ENCODE data around the gene TSPAN3. TPM values are rescaled to one million over a fixed set of nuclear protein-coding genes. Genes with fewer than 3 reads are reported as not detected.

The TSPAN3 gene
- 556 TPM for polyA plus RNA-seq
- long read RNA-seq, donor 1, full-length matches to known transcripts = 231 of 240 reads
- long read RNA-seq, donor 1, partial matches to known transcripts = 9 of 240 reads
- long read RNA-seq, donor 1, other reads (novel, unspliced or antisense) = 0 of 240 reads
- long read RNA-seq, donor 2, full-length matches to known transcripts = 403 of 432 reads
- long read RNA-seq, donor 2, partial matches to known transcripts = 29 of 432 reads
- long read RNA-seq, donor 2, other reads (novel, unspliced or antisense) = 0 of 432 reads
- long read RNA-seq, donor 3 = 0 reads
- long read RNA-seq, donor 4, full-length matches to known transcripts = 46 of 46 reads
- long read RNA-seq, donor 4, partial matches to known transcripts = 0 of 46 reads
- long read RNA-seq, donor 4, other reads (novel, unspliced or antisense) = 0 of 46 reads
- long read RNA-seq, donor 5, full-length matches to known transcripts = 221 of 226 reads
- long read RNA-seq, donor 5, partial matches to known transcripts = 5 of 226 reads
- long read RNA-seq, donor 5, other reads (novel, unspliced or antisense) = 0 of 226 reads
- long read RNA-seq, donor 6, full-length matches to known transcripts = 281 of 385 reads
- long read RNA-seq, donor 6, partial matches to known transcripts = 92 of 385 reads
- long read RNA-seq, donor 6, other reads (novel, unspliced or antisense) = 12 of 385 reads
- long read RNA-seq, donor 7, full-length matches to known transcripts = 100 of 113 reads
- long read RNA-seq, donor 7, partial matches to known transcripts = 7 of 113 reads
- long read RNA-seq, donor 7, other reads (novel, unspliced or antisense) = 6 of 113 reads
- long read RNA-seq, donor 8, full-length matches to known transcripts = 311 of 357 reads
- long read RNA-seq, donor 8, partial matches to known transcripts = 46 of 357 reads
- long read RNA-seq, donor 8, other reads (novel, unspliced or antisense) = 0 of 357 reads
- long read RNA-seq, donor 9, full-length matches to known transcripts = 270 of 349 reads
- long read RNA-seq, donor 9, partial matches to known transcripts = 79 of 349 reads
- long read RNA-seq, donor 9, other reads (novel, unspliced or antisense) = 0 of 349 reads
- long read RNA-seq, donor 10, full-length matches to known transcripts = 362 of 392 reads
- long read RNA-seq, donor 10, partial matches to known transcripts = 23 of 392 reads
- long read RNA-seq, donor 10, other reads (novel, unspliced or antisense) = 7 of 392 reads
- long read RNA-seq, donor 11, full-length matches to known transcripts = 216 of 243 reads
- long read RNA-seq, donor 11, partial matches to known transcripts = 17 of 243 reads
- long read RNA-seq, donor 11, other reads (novel, unspliced or antisense) = 10 of 243 reads

DNA sequence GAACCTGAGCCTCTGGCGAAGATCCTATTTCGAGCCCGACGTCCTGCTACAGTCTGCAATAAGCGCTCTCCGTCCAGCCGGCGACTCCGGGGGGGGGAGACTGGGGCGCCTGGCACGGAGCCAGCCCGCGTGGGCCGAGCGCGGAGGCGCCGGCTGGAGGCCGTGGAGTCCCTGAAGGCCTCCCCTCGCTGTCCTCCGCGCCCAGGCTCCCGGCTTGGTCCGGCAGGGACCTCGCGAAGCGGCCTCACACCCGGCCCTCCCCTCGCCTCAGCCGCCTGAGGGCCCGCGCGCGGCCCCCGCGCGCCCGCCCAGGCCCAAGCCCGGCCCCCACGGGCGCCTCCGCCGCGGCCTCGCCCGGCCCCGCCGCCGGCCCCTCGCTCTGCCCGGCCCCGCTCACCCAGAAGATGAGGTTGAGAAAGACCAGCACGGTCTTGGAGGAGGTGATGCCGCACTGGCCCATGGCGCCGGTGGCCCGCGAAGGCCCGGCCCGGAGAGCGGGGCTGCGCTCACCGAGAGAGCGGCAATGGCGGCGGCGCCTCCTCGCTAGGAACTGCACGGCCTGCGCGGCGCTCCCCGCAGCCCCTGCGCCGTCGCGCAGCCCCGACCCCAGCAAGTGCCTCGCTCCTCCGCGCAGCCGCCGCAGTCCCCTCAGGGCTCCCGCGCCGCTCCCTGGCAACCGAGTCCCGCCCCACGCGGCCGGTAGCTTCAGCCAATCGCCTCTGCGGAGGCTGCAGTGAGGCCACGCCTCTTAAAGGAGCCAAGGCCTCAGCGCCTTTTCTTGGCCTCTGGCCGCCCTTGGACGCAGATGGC is at the start of gene TSPAN3:
Gene TSPAN3, minus strand, starts transcription at position 615 of the 810 bp plus-strand sequence. Its CDS starts 155 bp downstream, at position 460.
- Histone ChIP-seq H3K4me3 (ENCODE audit: low read length) (peak within 1 kb of the TSS; percentile 72), H3K27ac (ENCODE audit: low read length) (peak within 1 kb of the TSS; percentile 98), H3K4me1 (ENCODE audit: control insufficient read depth, insufficient read depth, low read length) (peaks cover 31% of the 10 kb centered on the region), H3K27me3 (ENCODE audit: control insufficient read depth, insufficient read depth, low read length) (no peaks in the 10 kb centered on the region), H3K36me3 (ENCODE audit: control insufficient read depth, insufficient read depth, low read length) (no peaks in the 10 kb centered on the region), H3K9me3 (ENCODE audit: control insufficient read depth, low read depth, low read length) (no peaks in the 10 kb centered on the region)
- WGBS (ENCODE audit: insufficient coverage, low lambda C conversion rate) = no CpG with 5 or more reads among the region's 97 CpGs
- peak; percentile 95 for DNase-seq

DNA sequence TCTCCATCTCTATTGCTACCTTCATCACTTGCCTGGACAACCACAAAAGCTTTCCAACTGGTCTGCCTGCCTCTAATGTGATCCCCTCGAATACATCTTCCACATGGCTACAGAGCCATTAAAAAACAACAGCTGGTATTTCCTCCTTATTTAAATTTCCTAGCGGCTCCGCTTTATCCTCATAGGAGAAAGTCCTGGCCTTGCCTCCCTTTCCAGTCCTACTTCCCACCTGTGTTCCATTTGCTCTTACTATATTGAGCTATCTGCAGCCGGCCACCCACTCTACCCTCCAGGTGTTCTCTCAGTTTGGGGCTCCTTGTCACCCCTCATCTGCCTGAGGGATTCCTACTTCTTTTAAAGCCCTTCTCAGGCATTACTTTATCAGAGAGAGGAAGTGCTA is 49.7 kb upstream of the TSPAN3 start:
- WGBS (ENCODE audit: insufficient coverage, low lambda C conversion rate) = no CpG with 5 or more reads among the region's 4 CpGs
- DNase-seq = no peak

DNA sequence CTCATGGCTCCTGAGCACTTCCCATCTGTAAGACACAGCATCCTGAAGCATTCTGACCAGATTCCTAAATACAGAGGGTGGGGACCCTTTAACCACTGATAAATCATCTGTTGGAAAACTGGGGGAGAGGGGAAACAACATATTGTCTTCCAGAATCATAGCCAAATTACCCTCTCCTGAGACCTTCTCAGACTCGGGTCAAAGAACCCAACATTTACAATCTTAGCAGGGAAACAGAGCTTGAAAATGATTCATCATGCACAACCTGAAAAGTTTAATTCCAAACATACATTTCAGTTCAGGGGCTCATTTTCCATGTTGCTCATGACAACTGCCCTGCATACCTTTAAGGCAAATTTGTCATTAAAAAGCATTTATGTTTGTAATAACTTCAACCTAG is 48.5 kb upstream of the TSPAN3 start:
- no peak overlapping the region for H3K4me3 ChIP-seq (ENCODE audit: low read length)
- no CpG with 5 or more reads among the region's 1 CpG for WGBS (ENCODE audit: insufficient coverage, low lambda C conversion rate)
- no peak overlapping the region for H3K27ac ChIP-seq (ENCODE audit: low read length)
- no peaks in the 10 kb centered on the region for H3K4me1 ChIP-seq (ENCODE audit: control insufficient read depth, insufficient read depth, low read length)
- H3K27me3 ChIP-seq (ENCODE audit: control insufficient read depth, insufficient read depth, low read length) = no peaks in the 10 kb centered on the region
- no peak for DNase-seq
- H3K36me3 ChIP-seq (ENCODE audit: control insufficient read depth, insufficient read depth, low read length) = peaks cover 6% of the 10 kb centered on the region
- H3K9me3 ChIP-seq (ENCODE audit: control insufficient read depth, low read depth, low read length) = no peaks in the 10 kb centered on the region

More for the DNA sequence above, 49.7 kb upstream of the TSPAN3 start:
- Histone ChIP-seq H3K27me3 (ENCODE audit: control insufficient read depth, insufficient read depth, low read length) (no peaks in the 10 kb centered on the region), H3K4me3 (ENCODE audit: low read length) (no peak overlapping the region), H3K36me3 (ENCODE audit: control insufficient read depth, insufficient read depth, low read length) (no peaks in the 10 kb centered on the region), H3K9me3 (ENCODE audit: control insufficient read depth, low read depth, low read length) (no peaks in the 10 kb centered on the region), H3K4me1 (ENCODE audit: control insufficient read depth, insufficient read depth, low read length) (no peaks in the 10 kb centered on the region), H3K27ac (ENCODE audit: low read length) (no peak overlapping the region)

DNA sequence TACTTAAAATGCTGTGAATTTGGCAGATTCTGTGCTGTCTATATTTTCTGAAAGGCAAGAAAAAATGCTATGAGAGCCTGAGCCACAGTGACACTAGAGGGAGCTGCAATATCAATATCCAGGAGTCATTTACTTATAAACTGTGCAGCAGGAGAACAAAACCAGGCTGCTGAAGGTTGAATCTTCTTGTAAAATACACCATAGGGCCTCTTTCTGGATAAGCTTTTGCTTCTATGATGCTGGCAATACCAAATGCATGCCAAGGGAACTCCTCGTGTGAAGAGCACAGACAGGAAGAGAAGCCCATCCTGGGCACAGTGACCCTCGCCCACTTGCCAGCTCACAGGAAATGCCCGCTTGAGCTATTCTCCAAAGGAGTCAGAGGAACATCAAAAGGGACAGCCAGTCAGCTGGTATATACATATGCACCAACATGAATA is 48.0 kb upstream of the TSPAN3 start:
- Histone ChIP-seq H3K36me3 (ENCODE audit: control insufficient read depth, insufficient read depth, low read length) (peaks cover 10% of the 10 kb centered on the region), H3K4me3 (ENCODE audit: low read length) (no peak overlapping the region), H3K27ac (ENCODE audit: low read length) (no peak overlapping the region), H3K9me3 (ENCODE audit: control insufficient read depth, low read depth, low read length) (no peaks in the 10 kb centered on the region), H3K27me3 (ENCODE audit: control insufficient read depth, insufficient read depth, low read length) (no peaks in the 10 kb centered on the region), H3K4me1 (ENCODE audit: control insufficient read depth, insufficient read depth, low read length) (no peaks in the 10 kb centered on the region)
- peak; percentile 60 to 69 for DNase-seq
- WGBS (ENCODE audit: insufficient coverage, low lambda C conversion rate) = no CpG with 5 or more reads among the region's 3 CpGs

DNA sequence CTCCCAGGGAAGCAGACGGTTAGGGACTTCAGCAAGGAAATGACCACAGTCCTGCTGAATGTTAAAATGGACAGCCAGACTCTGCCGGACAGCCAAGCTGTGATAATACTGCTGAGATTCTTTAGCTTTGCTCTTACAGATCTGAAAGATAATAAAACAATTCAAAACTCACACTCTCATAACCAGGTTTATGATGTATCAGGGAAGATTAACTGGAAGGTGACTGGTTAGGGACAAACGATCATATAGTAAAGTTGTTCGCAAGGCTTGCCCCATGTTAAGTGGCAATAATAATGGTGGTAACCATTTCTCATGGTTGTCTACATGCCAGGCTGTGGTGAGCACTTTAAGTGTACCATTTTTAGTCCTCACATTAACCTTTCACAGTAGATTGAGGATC is 44.3 kb upstream of the TSPAN3 start:
- Histone ChIP-seq H3K36me3 (ENCODE audit: control insufficient read depth, insufficient read depth, low read length) (peaks cover 13% of the 10 kb centered on the region), H3K27me3 (ENCODE audit: control insufficient read depth, insufficient read depth, low read length) (no peaks in the 10 kb centered on the region), H3K4me1 (ENCODE audit: control insufficient read depth, insufficient read depth, low read length) (peaks cover 3% of the 10 kb centered on the region), H3K27ac (ENCODE audit: low read length) (no peak overlapping the region), H3K4me3 (ENCODE audit: low read length) (no peak overlapping the region), H3K9me3 (ENCODE audit: control insufficient read depth, low read depth, low read length) (no peaks in the 10 kb centered on the region)
- no peak for DNase-seq
- 100% methylated on average over 1 of the region's 4 CpGs for WGBS (ENCODE audit: insufficient coverage, low lambda C conversion rate)

DNA sequence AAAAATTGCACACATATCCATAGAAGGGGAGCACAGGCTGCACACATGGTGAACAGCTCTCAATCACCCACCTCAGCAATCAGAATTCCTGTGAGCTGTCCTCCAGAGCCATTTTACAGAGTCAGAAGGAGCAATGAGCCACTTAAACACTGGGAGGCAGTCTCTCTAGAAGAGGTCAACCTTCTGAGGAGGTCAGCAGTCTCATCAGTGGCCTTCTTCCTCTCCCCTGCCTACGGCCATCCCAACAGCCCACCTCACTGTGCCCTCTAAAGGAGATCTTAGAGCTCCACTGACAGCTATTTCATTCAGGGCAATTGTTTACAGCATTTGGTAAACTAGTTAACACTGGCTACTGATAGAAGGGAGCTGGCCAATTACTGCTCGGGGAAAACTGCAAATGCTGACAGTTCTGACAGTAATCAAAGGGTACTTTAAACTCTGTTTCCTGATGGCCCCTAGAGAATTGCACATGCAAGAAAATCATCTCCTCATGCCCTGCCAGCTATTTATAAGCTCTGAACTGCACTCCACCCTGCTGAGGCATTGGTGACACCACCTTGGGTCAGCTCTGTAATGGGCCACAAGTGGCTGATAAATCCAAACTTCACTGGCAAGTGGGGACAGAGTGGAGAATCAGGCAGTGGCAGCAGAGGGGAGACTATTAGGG is 42.1 kb upstream of the TSPAN3 start:
- peaks cover 3% of the 10 kb centered on the region for H3K4me1 ChIP-seq (ENCODE audit: control insufficient read depth, insufficient read depth, low read length)
- peak overlapping the region; percentile 34 for H3K4me3 ChIP-seq (ENCODE audit: low read length)
- WGBS (ENCODE audit: insufficient coverage, low lambda C conversion rate) = no CpG with 5 or more reads among the region's 2 CpGs
- peak; percentile 79 to 88 for DNase-seq
- no peaks in the 10 kb centered on the region for H3K27me3 ChIP-seq (ENCODE audit: control insufficient read depth, insufficient read depth, low read length)
- H3K36me3 ChIP-seq (ENCODE audit: control insufficient read depth, insufficient read depth, low read length) = peaks cover 13% of the 10 kb centered on the region
- peak overlapping the region; percentile 80 for H3K27ac ChIP-seq (ENCODE audit: low read length)
- H3K9me3 ChIP-seq (ENCODE audit: control insufficient read depth, low read depth, low read length) = no peaks in the 10 kb centered on the region

DNA sequence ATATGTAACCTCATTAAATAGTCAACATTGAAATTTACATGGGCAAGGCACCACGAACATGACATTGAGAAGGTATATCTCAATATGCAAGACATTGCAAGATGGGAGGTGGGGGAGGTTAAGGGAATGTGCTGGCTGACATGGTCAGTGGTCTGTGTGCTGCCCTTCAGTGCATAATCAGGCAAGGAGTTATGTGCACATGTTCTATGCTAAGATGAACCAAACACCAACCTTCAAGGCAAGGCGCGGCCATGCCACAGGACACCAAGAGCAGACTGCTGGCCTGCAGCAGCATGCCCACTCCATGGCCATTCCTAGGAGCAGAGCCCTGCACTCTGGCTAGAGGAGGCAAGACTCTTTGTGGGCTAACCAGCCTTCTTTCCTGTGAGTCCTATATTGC is 40.9 kb upstream of the TSPAN3 start:
- H3K36me3 ChIP-seq (ENCODE audit: control insufficient read depth, insufficient read depth, low read length) = peaks cover 13% of the 10 kb centered on the region
- peak overlapping the region; percentile 80 for H3K27ac ChIP-seq (ENCODE audit: low read length)
- no peak for DNase-seq
- peaks cover 3% of the 10 kb centered on the region for H3K4me1 ChIP-seq (ENCODE audit: control insufficient read depth, insufficient read depth, low read length)
- no peaks in the 10 kb centered on the region for H3K27me3 ChIP-seq (ENCODE audit: control insufficient read depth, insufficient read depth, low read length)
- no CpG with 5 or more reads among the region's 3 CpGs for WGBS (ENCODE audit: insufficient coverage, low lambda C conversion rate)
- no peaks in the 10 kb centered on the region for H3K9me3 ChIP-seq (ENCODE audit: control insufficient read depth, low read depth, low read length)
- peak overlapping the region; percentile 34 for H3K4me3 ChIP-seq (ENCODE audit: low read length)

DNA sequence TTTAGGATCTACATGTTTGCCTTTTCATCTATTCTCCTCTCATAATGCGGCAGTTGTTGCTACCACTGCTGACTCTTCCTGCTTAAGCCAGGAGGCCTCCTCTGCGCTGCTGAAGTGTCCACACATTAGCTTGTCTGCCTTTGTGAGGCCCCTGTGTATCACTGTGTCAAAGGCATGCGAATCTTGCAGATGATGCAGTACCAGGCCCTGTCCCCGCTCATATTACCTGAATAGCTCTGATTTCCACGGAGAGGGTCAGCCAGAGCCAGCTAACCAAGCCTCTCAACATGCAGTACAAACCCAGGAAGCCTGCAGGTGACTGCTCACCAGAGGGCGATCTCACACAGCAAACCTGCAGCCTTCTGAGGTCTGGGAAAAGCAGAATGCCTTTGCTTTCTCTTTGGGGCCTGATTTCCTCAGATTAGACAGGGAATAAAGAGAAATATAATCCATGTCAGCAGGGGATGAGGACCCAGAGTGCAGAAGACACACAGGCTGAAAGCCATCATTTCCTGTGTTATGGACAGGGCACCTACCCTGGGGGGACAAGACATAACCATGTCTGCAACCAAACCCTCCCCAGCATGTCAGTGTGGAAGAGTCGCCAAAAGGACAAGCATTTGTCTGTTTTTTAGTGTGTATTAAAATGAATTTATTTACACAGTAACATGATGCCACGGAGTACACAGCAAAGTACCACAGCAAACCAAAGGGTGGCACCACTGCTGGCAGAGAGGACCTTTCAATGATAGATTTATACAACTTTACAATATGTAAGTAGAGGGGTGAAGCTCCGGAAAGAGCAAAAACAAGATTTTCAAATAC is 36.8 kb upstream of the TSPAN3 start:
- no peak overlapping the region for H3K4me3 ChIP-seq (ENCODE audit: low read length)
- no peaks in the 10 kb centered on the region for H3K9me3 ChIP-seq (ENCODE audit: control insufficient read depth, low read depth, low read length)
- peaks cover 3% of the 10 kb centered on the region for H3K36me3 ChIP-seq (ENCODE audit: control insufficient read depth, insufficient read depth, low read length)
- H3K4me1 ChIP-seq (ENCODE audit: control insufficient read depth, insufficient read depth, low read length) = no peaks in the 10 kb centered on the region
- H3K27ac ChIP-seq (ENCODE audit: low read length) = no peak overlapping the region
- H3K27me3 ChIP-seq (ENCODE audit: control insufficient read depth, insufficient read depth, low read length) = no peaks in the 10 kb centered on the region
- DNase-seq = peak; percentile 52 to 53
- WGBS (ENCODE audit: insufficient coverage, low lambda C conversion rate) = 53% methylated on average over 2 of the region's 9 CpGs

All from large intestine (tissue), 12 donors.